Fibroblast of lung (primary cell): ENCODE results near the gene MOGAT3.

ENCODE experiments used
- EZH2 ChIP-seq: IDR thresholded peaks from 2 replicates; pipeline ENCODE4 v1.5.1; 2012; ENCODE audit warnings: low read length, control low read depth, mild to moderate bottlenecking; ENCODE audit errors: missing control alignments
- TF ChIP-seq, protein P1 (sequence below), 2 donors: IDR thresholded peaks in 1 of 2; conservative IDR thresholded peaks in 1 of 2; 1 replicate in 1 of 2; 2 replicates in 1 of 2; pipeline ENCODE4 v1.5.1; 2011 to 2012; ENCODE audit warnings: low read length in 2 of 2, control low read depth in 1 of 2, inconsistent platforms in 1 of 2, low read depth in 1 of 2, mild to moderate bottlenecking in 1 of 2

DNA sequence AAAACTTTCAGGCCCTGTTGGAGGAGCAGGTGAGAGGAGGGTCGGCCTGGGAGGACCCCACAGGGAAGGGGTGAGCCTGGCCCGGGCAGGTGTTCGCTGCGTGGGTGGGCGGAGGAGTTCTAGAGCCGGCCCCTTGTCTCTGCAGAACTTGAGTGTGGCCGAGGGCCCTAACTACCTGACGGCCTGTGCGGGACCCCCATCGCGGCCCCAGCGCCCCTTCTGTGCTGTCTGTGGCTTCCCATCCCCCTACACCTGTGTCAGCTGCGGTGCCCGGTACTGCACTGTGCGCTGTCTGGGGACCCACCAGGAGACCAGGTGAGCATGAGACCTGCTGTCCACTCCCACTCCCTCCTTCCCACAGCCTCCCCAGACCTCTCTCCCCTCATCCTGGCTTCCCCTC is 22.7 kb upstream of the MOGAT3 start:
- TF ChIP-seq, protein P1, sequence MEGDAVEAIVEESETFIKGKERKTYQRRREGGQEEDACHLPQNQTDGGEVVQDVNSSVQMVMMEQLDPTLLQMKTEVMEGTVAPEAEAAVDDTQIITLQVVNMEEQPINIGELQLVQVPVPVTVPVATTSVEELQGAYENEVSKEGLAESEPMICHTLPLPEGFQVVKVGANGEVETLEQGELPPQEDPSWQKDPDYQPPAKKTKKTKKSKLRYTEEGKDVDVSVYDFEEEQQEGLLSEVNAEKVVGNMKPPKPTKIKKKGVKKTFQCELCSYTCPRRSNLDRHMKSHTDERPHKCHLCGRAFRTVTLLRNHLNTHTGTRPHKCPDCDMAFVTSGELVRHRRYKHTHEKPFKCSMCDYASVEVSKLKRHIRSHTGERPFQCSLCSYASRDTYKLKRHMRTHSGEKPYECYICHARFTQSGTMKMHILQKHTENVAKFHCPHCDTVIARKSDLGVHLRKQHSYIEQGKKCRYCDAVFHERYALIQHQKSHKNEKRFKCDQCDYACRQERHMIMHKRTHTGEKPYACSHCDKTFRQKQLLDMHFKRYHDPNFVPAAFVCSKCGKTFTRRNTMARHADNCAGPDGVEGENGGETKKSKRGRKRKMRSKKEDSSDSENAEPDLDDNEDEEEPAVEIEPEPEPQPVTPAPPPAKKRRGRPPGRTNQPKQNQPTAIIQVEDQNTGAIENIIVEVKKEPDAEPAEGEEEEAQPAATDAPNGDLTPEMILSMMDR (conservative IDR thresholded peaks at IDR 0.05 in 1 of 2, IDR thresholded peaks at IDR 0.05 in 1 of 2; ENCODE audit: low read depth in 1 of 2, low read length in 2 of 2): no peak
- TF ChIP-seq EZH2: no peak
